Measurements from ENCODE around the gene PCYOX1L. TPM values are rescaled to one million over a fixed set of nuclear protein-coding genes. Genes with fewer than 3 reads are reported as not detected.

The PCYOX1L gene
- total and polyA plus RNA-seq, 9 of the 15 experiments (the other 6 are each of a cell fraction or from before 2014, with no cell fraction given), result 2.3 to 17.9 (median 6.0) TPM

- TF ChIP-seq THAP7 (CRISPR knock-in tag; IDR thresholded peaks at IDR 0.05), result no peak
- no peak for TF ChIP-seq NKRF (IDR thresholded peaks at IDR 0.05; ENCODE audit: borderline replicate concordance)
- no peak for TF ChIP-seq CHD7 (IDR thresholded peaks at IDR 0.05; ENCODE audit: low read depth, low read length)
Observed at GRCh38 chr5:149348518-149348917, 9.3 kb upstream of the PCYOX1L start (continued).

All from K562 (cell line).